ENCODE data around the gene DDX10.

DNA sequence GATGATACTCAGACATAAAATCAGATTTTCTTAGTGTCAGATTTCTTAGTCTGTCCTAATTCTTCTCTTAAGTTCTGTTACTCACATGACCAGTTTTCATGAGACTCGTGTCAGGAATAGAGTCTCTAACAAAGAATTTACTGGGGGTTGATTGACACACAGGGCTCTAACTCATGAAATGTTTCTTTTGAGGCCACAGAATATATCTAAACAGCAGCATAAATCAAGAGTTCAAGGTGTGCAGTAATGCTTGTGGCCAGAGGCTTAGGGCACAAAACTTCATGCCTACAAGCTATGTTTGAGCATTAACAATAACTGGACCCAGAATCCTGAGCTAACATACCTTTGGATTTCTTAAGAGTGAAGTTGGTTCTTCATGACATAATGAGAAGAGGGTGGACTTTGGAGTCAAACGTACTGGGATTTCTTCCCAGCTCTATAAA is 237.2 kb downstream of the DDX10 start:
- TF ChIP-seq, protein P1, sequence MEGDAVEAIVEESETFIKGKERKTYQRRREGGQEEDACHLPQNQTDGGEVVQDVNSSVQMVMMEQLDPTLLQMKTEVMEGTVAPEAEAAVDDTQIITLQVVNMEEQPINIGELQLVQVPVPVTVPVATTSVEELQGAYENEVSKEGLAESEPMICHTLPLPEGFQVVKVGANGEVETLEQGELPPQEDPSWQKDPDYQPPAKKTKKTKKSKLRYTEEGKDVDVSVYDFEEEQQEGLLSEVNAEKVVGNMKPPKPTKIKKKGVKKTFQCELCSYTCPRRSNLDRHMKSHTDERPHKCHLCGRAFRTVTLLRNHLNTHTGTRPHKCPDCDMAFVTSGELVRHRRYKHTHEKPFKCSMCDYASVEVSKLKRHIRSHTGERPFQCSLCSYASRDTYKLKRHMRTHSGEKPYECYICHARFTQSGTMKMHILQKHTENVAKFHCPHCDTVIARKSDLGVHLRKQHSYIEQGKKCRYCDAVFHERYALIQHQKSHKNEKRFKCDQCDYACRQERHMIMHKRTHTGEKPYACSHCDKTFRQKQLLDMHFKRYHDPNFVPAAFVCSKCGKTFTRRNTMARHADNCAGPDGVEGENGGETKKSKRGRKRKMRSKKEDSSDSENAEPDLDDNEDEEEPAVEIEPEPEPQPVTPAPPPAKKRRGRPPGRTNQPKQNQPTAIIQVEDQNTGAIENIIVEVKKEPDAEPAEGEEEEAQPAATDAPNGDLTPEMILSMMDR (IDR thresholded peaks at IDR 0.05): no peak
- no peak for TF ChIP-seq POLR2A (IDR thresholded peaks at IDR 0.05)
